MM.1S (cell line): ENCODE measurements around the gene MYO5C.

ENCODE experiments used
- CTCF ChIP-seq: fragments of 300-600 bp; sonication (generic); IDR thresholded peaks from 2 replicates; pipeline ENCODE4 v1.5.1; 2016; ENCODE audit warnings: antibody characterized with exemption, low read length, mixed read lengths
- EZH2 ChIP-seq: fragments of 300-600 bp; sonication (generic); optimal IDR thresholded peaks from 2 replicates; pipeline ENCODE3; 2017; ENCODE audit warnings: low read depth, mild to moderate bottlenecking, antibody characterized with exemption, low read length, mixed read lengths
- EZH2phosphoT487 ChIP-seq: fragments of 300-600 bp; sonication (generic); IDR thresholded peaks from 2 replicates; pipeline ENCODE4 v1.6.1; 2018; ENCODE audit warnings: antibody characterized with exemption, low read length

- TF ChIP-seq CTCF, result no peak
- TF ChIP-seq EZH2, result no peak
- TF ChIP-seq EZH2phosphoT487, result no peak
These were observed 115.3 kb downstream of the MYO5C start for GRCh38 chr15:52180196-52180835.
